BJ (cell line): ENCODE data around the gene FMN1. TPM values are rescaled to one million over a fixed set of nuclear protein-coding genes. Genes with fewer than 3 reads are reported as not detected.

Source experiments
- CTCF ChIA-PET: fragments of 350-600 bp; formaldehyde crosslinking; extraction: SDS; loops from one replicate; lab custom pipeline; 2021; ENCODE audit warnings: antibody characterized with exemption, inconsistent platforms; lab: Yijun Ruan, JAX
- POLR2A ChIA-PET: fragments of 300-600 bp; sonication (Branson Sonifier 250); formaldehyde crosslinking; extraction: SDS; loops from one replicate; lab custom pipeline; 2021; ENCODE audit warnings: antibody characterized with exemption; lab: Charles Lee
- DNase-seq: peaks from one replicate; pipeline ENCODE4 v3.0.0-alpha.2; 2011; ENCODE audit warnings: low read depth
- H3K27me3 ChIP-seq: 2 replicates; pipeline ENCODE4 v1.6.0; 2011; ENCODE audit warnings: low read length; ENCODE audit not compliant: control insufficient read depth, insufficient read depth
- H3K36me3 ChIP-seq: 2 replicates; pipeline ENCODE4 v1.5.1; 2011; ENCODE audit warnings: low read length; ENCODE audit not compliant: control insufficient read depth, insufficient read depth
- H3K4me3 ChIP-seq: 2 replicates; pipeline ENCODE4 v1.5.1; 2011; ENCODE audit warnings: low read depth, mild to moderate bottlenecking, control low read depth, low read length
- CTCF ChIP-seq: IDR thresholded peaks from 2 replicates; pipeline ENCODE4 v1.5.1; 2011; ENCODE audit warnings: low read depth, mild to moderate bottlenecking, control low read depth, inconsistent platforms, low read length, moderate library complexity; ENCODE audit not compliant: insufficient read depth
- polyA plus RNA-seq: library from polyadenylated mRNA; depleted of rRNA; stranded (reverse); fragments of >200 nt; gene quantifications from 2 replicates; pipeline ENCODE4 v1.2.3, GENCODE V29; 2011

Gene FMN1
- polyA plus RNA-seq, 1 experiment = 2.6 TPM

- H3K4me3 ChIP-seq = no peak overlapping the region
- no peaks in the 10 kb centered on the region for H3K27me3 ChIP-seq
- TF ChIP-seq CTCF = no peak
- ChIA-PET POLR2A (interaction anchor here (0.6 kb wide), 1 partner anchor 196 kb away, joined by 3 read pairs; no protein-coding TSS in a partner anchor), CTCF (interaction anchor here (0.6 to 1.5 kb wide), 3 partner anchors 44 to 217 kb away, joined by 3 to 5 read pairs (median 3); no protein-coding TSS in a partner anchor)
- no peak for DNase-seq
- H3K36me3 ChIP-seq = no peaks in the 10 kb centered on the region; the same call in 1 of the 2 replicates
Measured at GRCh38 chr15:32799936-32800535, 394.5 kb downstream of the FMN1 start.

GRCh38 chr15:32796856-32797255 lies 397.7 kb downstream of the FMN1 start:
- DNase-seq = no peak
- Histone ChIP-seq H3K36me3 (no peaks in the 10 kb centered on the region; the same call in 1 of the 2 replicates), H3K4me3 (no peak overlapping the region), H3K27me3 (no peaks in the 10 kb centered on the region)
- ChIA-PET POLR2A (no interaction called here), CTCF (interaction anchor here (0.6 kb wide), 1 partner anchor 91 kb away, joined by 3 read pairs; no protein-coding TSS in a partner anchor)
- no peak for TF ChIP-seq CTCF

GRCh38 chr15:32794973-32795372 lies 399.5 kb downstream of the FMN1 start:
- Histone ChIP-seq H3K36me3 (no peaks in the 10 kb centered on the region; the same call in 1 of the 2 replicates), H3K27me3 (no peaks in the 10 kb centered on the region), H3K4me3 (no peak overlapping the region)
- no peak for TF ChIP-seq CTCF
- CTCF ChIA-PET = no interaction called here
- POLR2A ChIA-PET = no interaction called here
- DNase-seq = no peak

GRCh38 chr15:32792436-32792835 lies 402.1 kb downstream of the FMN1 start:
- no peak for DNase-seq
- Histone ChIP-seq H3K36me3 (no peaks in the 10 kb centered on the region; the same call in 1 of the 2 replicates), H3K27me3 (no peaks in the 10 kb centered on the region), H3K4me3 (no peak overlapping the region)
- ChIA-PET CTCF (no interaction called here), POLR2A (interaction anchor here (0.7 kb wide), 1 partner anchor 45 kb away, joined by 10 read pairs; no protein-coding TSS in a partner anchor)
- TF ChIP-seq CTCF = no peak

GRCh38 chr15:32790352-32790999 lies 404.0 kb downstream of the FMN1 start:
- no peaks in the 10 kb centered on the region for H3K27me3 ChIP-seq
- ChIA-PET CTCF (interaction anchor here (1.2 kb wide), 2 partner anchors 41 to 43 kb away, joined by 3 to 7 read pairs; no protein-coding TSS in a partner anchor), POLR2A (no interaction called here)
- no peak overlapping the region for H3K4me3 ChIP-seq
- TF ChIP-seq CTCF = no peak
- peak; percentile 18 for DNase-seq
- no peaks in the 10 kb centered on the region; the same call in 1 of the 2 replicates for H3K36me3 ChIP-seq
